K562 (cell line): ENCODE results near the gene DCAF6. TPM values are rescaled to one million over a fixed set of nuclear protein-coding genes. Genes with fewer than 3 reads are reported as not detected.

ENCODE experiments used
- C11orf30 ChIP-seq: fragments of 450-650 bp; IDR thresholded peaks from 2 replicates; pipeline ENCODE4 v1.6.1; 2016; ENCODE audit warnings: low read depth, mild to moderate bottlenecking
- CBX3 ChIP-seq, 2 experiments: IDR thresholded peaks; 1 replicate in 1 of 2; 2 replicates in 1 of 2; pipeline ENCODE4 v1.6.1; 2012; ENCODE audit warnings: inconsistent platforms in 2 of 2, low read length in 2 of 2, borderline replicate concordance in 1 of 2, control low read depth in 1 of 2
- CHD2 ChIP-seq: IDR thresholded peaks from 2 replicates; pipeline ENCODE4 v1.6.1; 2011; ENCODE audit warnings: low read depth, low read length
- E2F8 ChIP-seq: fragments of 450-650 bp; IDR thresholded peaks from 2 replicates; pipeline ENCODE4 v1.7.1; 2018; ENCODE audit warnings: mild to moderate bottlenecking, low read depth; ENCODE audit not compliant: partially characterized antibody
- GMEB1 ChIP-seq: fragments of 250-450 bp; sonication (Bioruptor Pico); IDR thresholded peaks from 2 replicates; pipeline ENCODE4 v1.4.0; 2020; ENCODE audit warnings: mild to moderate bottlenecking
- HBP1 ChIP-seq: fragments of 450-650 bp; formaldehyde crosslinking; IDR thresholded peaks from 2 replicates; pipeline ENCODE4 v1.4.0; 2022; ENCODE audit warnings: missing genetic modification characterization
- JUN ChIP-seq, 2 experiments: sonication (generic) in 1 of 2; formaldehyde crosslinking in 1 of 2; IDR thresholded peaks; 2 replicates each; pipeline versions ENCODE4 v1.6.1 to v1.8.0; 2012 to 2022; ENCODE audit warnings: borderline replicate concordance in 2 of 2, mild to moderate bottlenecking in 2 of 2, improper control_type of control experiment in 1 of 2, low read depth in 1 of 2, low read length in 1 of 2, missing genetic modification reagents in 1 of 2
- MEIS2 ChIP-seq: fragments of 450-650 bp; IDR thresholded peaks from 2 replicates; pipeline ENCODE4 v1.6.1; 2014; ENCODE audit warnings: mild to moderate bottlenecking; ENCODE audit not compliant: partially characterized antibody
- NFYB ChIP-seq: IDR thresholded peaks from 2 replicates; pipeline ENCODE4 v1.6.1; 2011; ENCODE audit warnings: mild to moderate bottlenecking, moderate library complexity; ENCODE audit not compliant: insufficient read length; ENCODE audit errors: extremely low read depth
- TEAD1 ChIP-seq, 2 experiments: fragments of 450-650 bp in 1 of 2; sonication (generic) in 1 of 2; formaldehyde crosslinking; IDR thresholded peaks; 2 replicates each; pipeline versions ENCODE4 v1.4.0 to v1.8.0; 2020 to 2022; ENCODE audit warnings: mild to moderate bottlenecking in 2 of 2, missing genetic modification reagents in 1 of 2
- ZBTB1 ChIP-seq: sonication (generic); formaldehyde crosslinking; IDR thresholded peaks from 2 replicates; pipeline ENCODE4 v1.8.1; 2023; ENCODE audit warnings: missing genetic modification reagents, low read depth, mild to moderate bottlenecking, borderline replicate concordance
- ZFX ChIP-seq: sonication (generic); formaldehyde crosslinking; IDR thresholded peaks from 2 replicates; pipeline ENCODE4 v1.8.0; 2022; ENCODE audit warnings: mild to moderate bottlenecking, missing genetic modification reagents, moderate library complexity
- ZNF274 ChIP-seq: IDR thresholded peaks from 2 replicates; pipeline ENCODE4 v1.6.1; 2011; ENCODE audit warnings: low read depth, mild to moderate bottlenecking, low read length, moderate library complexity, borderline replicate concordance
- ZNF449 ChIP-seq: fragments of 250-450 bp; sonication (Bioruptor Pico); IDR thresholded peaks from 2 replicates; pipeline ENCODE4 v1.8.0; 2022; ENCODE audit warnings: moderate library complexity, mild to moderate bottlenecking, inconsistent platforms
- ZNF518B ChIP-seq: fragments of 250-450 bp; sonication (Bioruptor Pico); IDR thresholded peaks from 2 replicates; pipeline ENCODE4 v1.5.0; 2021; ENCODE audit warnings: mild to moderate bottlenecking, moderate library complexity
- polyA plus RNA-seq, 8 experiments: library from polyadenylated mRNA; depleted of rRNA in 4 of 8; stranded (reverse) in 5 of 8; unstranded in 3 of 8; fragments of >200 nt; fragmentation: Nextera tagmentation in 2 of 8; fragmentation: Illumina TruSeq in 1 of 8; extraction: Ambion mirVana in 2 of 8; extraction: Trizol in 1 of 8; gene quantifications; 2 replicates each; pipeline versions ENCODE4 v1.2.1 to v1.2.3, GENCODE V29; 2011 to 2014; ENCODE audit warnings: inconsistent platforms in 1 of 8, missing spikeins in 1 of 8
- total RNA-seq, 7 experiments: library from RNA; depleted of rRNA in 6 of 7; stranded (reverse); fragments of >200 nt in 6 of 7; fragmentation: Illumina TruSeq in 2 of 7; extraction: Trizol in 2 of 7; gene quantifications; 2 replicates each; pipeline versions ENCODE4 v1.2.1 to v1.2.3, GENCODE V29; 2011 to 2021; ENCODE audit warnings: low replicate concordance in 1 of 7

Gene DCAF6
- total and polyA plus RNA-seq, 9 of the 15 experiments (the other 6 are each of a cell fraction or from before 2014, with no cell fraction given): 19.1 to 102 (median 46.3) TPM

GRCh38 chr1:167938080-167938636, 1.7 kb downstream of the DCAF6 start (continued):
- 0 out of 2 replicates have a peak, but pooled peaks have one; percentile 8 for TF ChIP-seq ZNF449 (CRISPR knock-in tag)
- no peak for TF ChIP-seq CHD2
- peak; percentile 14 for TF ChIP-seq MEIS2
- no peak for TF ChIP-seq NFYB
- no peak for TF ChIP-seq CBX3 (IDR thresholded peaks at IDR 0.05; ENCODE audit: borderline replicate concordance in 1 of 2, low read length in 2 of 2)
- TF ChIP-seq ZBTB1 (CRISPR knock-in tag): no peak
- TF ChIP-seq ZNF274: no peak
- no peak for TF ChIP-seq GMEB1 (CRISPR knock-in tag)
- TF ChIP-seq C11orf30: no peak
- no peak for TF ChIP-seq TEAD1 (CRISPR knock-in tag; IDR thresholded peaks at IDR 0.05)
- peak; percentile 23 for TF ChIP-seq E2F8
- TF ChIP-seq HBP1 (CRISPR knock-in tag): no peak
- TF ChIP-seq JUN (IDR thresholded peaks at IDR 0.05; ENCODE audit: borderline replicate concordance, low read depth, low read length): no peak
- TF ChIP-seq JUN (CRISPR knock-in tag; IDR thresholded peaks at IDR 0.05; ENCODE audit: borderline replicate concordance): no peak
- TF ChIP-seq ZNF518B (CRISPR knock-in tag): no peak
- no peak for TF ChIP-seq ZFX
